Epithelial cell of prostate (primary cell): Measurements from ENCODE around the gene PADI3.

Experiments
- DNase-seq: peaks from one replicate; pipeline ENCODE4 v3.0.0-alpha.2; 2011; ENCODE audit warnings: low read depth, low spot score
- H3K27ac ChIP-seq: fragments of 450-650 bp; 2 replicates; pipeline ENCODE4 v1.5.1; 2017; ENCODE audit warnings: mild to moderate bottlenecking

The PADI3 gene

GRCh38 chr1:17292299-17293160 lies 43.6 kb downstream of the PADI3 start:
- DNase-seq: peak; percentile 44
- H3K27ac ChIP-seq: peak overlapping the region; percentile 25

- no peak for DNase-seq
- no peak overlapping the region for H3K27ac ChIP-seq
Measured at GRCh38 chr1:17293681-17294425, 45.0 kb downstream of the PADI3 start.

DNA sequence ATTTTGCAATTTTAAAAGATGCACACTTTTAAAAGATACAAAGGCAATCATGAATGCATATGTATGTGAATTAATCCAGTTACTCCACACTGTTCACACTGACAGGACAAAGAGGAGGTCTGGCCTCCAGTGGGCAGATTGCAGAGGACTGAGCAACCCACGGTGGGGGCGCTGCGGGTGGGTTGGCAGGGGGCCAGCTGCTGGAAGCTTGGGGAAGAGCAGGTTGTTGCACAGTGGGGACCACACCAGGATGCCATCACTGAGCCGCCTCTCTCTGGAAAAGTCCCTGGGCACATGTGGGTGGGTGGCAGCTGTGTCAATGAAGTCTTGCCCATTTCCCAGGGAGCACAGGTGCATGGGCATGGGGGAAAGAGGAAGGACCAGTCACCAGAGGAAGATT lies 46.4 kb downstream of the PADI3 start:
- H3K27ac ChIP-seq: no peak overlapping the region
- DNase-seq: no peak

- no peak overlapping the region for H3K27ac ChIP-seq
- no peak for DNase-seq
Measured at GRCh38 chr1:17296086-17296485, 47.2 kb downstream of the PADI3 start.

GRCh38 chr1:17297991-17298390 lies 49.1 kb downstream of the PADI3 start:
- peak; percentile 88 for DNase-seq
- H3K27ac ChIP-seq: peak overlapping the region; percentile 32

DNA sequence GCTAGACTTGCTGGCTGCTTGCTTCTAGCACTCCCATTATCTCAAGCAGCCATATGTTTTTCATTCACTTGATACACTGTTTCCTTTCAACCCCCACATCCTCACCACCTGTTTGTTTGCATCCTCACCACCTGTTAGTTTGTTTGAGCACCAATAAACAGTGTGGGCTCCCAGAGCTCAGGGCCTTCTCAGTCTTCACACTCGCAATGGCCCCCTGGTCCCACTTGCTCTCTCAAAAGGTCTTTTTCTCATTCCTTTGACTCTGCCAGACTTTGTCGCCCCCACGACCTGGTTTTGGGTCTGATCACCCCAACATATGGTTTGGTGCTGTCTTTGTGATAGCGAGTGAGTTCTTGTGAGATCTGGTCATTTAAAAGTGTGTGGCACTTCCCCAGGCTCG lies 52.9 kb downstream of the PADI3 start:
- no peak for DNase-seq
- no peak overlapping the region for H3K27ac ChIP-seq

- peak overlapping the region; percentile 64 for H3K27ac ChIP-seq
- no peak for DNase-seq
Measured at GRCh38 chr1:17304151-17304825, 55.4 kb downstream of the PADI3 start.

DNA sequence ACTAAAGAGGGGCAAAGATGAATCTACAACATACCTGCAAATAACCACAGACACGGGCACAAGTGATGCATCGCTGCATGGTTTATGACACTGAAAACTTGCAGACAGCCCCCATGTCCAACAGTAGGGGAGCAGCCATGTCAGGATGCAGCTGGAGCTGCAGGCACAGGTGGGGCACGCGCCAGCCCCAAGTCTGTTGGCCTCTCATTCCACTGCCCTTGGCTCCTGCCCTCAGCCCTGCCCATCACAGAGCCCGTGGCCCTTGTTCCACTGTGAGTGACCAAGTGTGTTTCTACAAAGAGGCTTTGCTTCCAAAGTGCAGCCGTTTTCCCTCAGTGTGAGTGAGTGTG lies 55.9 kb downstream of the PADI3 start:
- DNase-seq: no peak
- H3K27ac ChIP-seq: peak overlapping the region; percentile 64

- no peak overlapping the region for H3K27ac ChIP-seq
- no peak for DNase-seq
Measured at GRCh38 chr1:17305576-17306095, 56.7 kb downstream of the PADI3 start.

- H3K27ac ChIP-seq: no peak overlapping the region
- DNase-seq: no peak
Measured at GRCh38 chr1:17306407-17306806, 57.5 kb downstream of the PADI3 start.

- no peak overlapping the region for H3K27ac ChIP-seq
- no peak for DNase-seq
Measured at GRCh38 chr1:17306921-17307320, 58.0 kb downstream of the PADI3 start.

DNA sequence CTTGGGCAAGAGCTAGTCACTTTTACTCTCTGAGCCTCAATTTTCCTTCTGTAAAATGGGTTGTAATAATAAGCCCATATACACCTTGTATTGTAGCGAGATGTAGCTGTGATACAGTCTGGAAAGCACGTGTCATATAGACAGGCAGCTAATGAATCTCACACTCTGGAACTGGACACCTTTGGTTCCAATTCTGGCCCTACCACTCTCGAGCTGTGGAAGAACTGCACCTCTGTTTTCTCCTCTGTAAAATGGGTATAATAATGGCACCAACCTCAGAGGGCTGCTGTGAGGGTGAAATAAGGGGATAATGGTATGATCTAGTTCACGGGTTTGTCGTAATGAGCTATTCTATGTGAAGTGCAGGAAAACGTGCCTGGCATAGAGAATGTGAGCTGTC lies 58.4 kb downstream of the PADI3 start:
- no peak for DNase-seq
- H3K27ac ChIP-seq: no peak overlapping the region

GRCh38 chr1:17307946-17308345 lies 59.0 kb downstream of the PADI3 start, which contains the start of gene PADI4:
TSS of gene PADI4 (plus strand) at chr1:17308197. CDS start at chr1:17308223, 26 bp downstream.
- H3K27ac ChIP-seq: no peak within 1 kb of the TSS
- DNase-seq: no peak

DNA sequence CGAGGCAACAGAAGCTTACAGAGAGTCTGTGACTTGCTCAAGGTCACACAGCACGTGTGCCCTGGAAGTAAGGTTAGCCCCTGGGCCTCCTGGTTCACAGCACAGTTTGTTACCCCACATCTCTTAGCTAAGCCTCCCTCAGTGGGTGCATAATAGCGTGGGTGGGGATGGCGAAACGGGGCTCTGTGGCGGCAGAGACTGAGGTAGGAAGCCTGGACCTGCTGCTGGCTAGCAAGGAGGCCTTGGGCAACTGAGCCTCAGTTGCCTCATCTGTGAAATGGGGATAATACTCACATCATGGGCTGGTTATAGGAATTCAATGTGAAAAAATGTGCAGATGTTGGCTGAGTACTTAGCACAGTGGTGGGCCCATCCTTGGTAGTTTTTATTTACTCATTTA lies 59.7 kb downstream of the PADI3 start:
- no peak overlapping the region for H3K27ac ChIP-seq
- no peak for DNase-seq

- H3K27ac ChIP-seq: no peak overlapping the region
Measured at GRCh38 chr1:17309426-17310067, 60.6 kb downstream of the PADI3 start.

GRCh38 chr1:17310068-17310640 lies 61.3 kb downstream of the PADI3 start:
- no peak overlapping the region for H3K27ac ChIP-seq
- DNase-seq: no peak

More at GRCh38 chr1:17309426-17310067, 60.6 kb downstream of the PADI3 start:
- DNase-seq: no peak

DNA sequence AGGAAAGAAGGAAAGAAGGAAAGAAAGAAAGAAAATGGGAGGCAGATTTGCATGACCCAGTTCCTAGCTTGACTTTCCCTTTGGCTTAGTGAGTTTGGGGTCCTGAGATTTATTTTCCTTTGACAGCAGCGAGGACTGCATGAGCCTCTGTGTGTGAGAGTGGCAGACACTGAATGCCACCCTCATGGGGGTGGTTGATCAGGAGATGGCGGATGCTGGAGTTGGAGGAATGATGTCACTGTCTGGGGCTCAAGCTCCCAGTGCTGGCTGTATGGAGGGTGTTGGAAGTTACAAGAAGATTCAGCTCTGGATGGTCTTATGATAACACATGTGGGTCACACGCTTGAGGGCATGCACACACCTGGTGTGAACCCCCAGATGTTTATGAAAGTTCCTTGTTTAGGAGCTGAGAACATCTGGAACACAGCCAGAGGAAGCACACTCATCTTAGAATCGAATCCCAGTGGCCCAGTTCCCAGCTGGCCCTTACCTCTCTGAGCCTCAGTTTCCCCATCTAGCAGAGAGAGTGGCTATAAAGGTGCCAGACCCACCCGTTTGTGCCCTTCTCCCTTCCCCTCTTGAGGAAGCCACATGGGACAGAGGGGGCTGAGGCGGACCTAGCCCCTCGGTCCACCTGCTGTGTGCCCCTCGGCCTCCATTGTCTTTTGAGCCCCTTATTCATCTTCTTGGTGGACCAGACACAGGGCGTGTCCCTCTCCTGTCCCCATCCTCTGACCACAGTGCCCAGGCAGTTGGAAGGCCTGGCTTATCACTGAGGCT lies 64.8 kb downstream of the PADI3 start:
- no peak overlapping the region for H3K27ac ChIP-seq
- no peak for DNase-seq

GRCh38 chr1:17314491-17314971 lies 65.6 kb downstream of the PADI3 start:
- DNase-seq: no peak
- H3K27ac ChIP-seq: no peak overlapping the region

DNA sequence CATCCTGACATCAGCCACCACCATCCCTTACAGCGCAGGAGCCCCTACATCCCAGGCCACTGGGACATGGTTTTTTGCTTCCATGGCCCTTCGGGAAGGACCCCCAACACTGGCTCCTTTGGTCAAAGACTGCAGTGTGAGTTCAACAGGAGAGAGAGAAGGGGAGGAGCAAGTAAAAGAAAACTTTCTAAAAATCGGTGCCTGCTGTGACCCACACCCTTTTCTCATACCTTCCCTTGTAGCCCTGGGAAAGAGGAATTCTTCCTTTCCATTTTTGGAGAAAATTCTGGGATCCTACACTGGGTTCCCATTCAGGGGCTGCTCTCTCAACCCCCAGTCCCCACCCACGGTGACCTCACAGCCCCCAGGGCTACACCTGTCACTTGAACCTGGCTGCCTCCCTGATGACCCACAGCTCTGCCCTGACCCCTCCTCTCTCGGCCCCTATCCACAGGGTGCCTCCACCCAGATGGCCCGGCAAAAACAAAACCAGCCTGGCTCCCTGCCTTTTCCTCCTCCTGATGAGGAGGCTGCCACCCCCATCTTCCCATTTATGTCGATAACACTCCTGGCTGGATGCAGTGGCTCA lies 66.7 kb downstream of the PADI3 start:
- no peak overlapping the region for H3K27ac ChIP-seq
- no peak for DNase-seq
